ENCODE data around the gene PRKCE.

PRKCE gene

GRCh38 chr2:45984896-45985473, 333.5 kb downstream of the PRKCE start:
- POLR2A ChIA-PET (ENCODE audit: low non-redundant PET): no interaction called here
- CTCF ChIA-PET: interaction anchor here (0.7 kb wide), 1 partner anchor 556 kb away, joined by 3 read pairs; no protein-coding TSS in a partner anchor
- no peak for DNase-seq (ENCODE audit: low spot score)
- no peak overlapping the region for H3K27ac ChIP-seq
- no peak for TF ChIP-seq CTCF (conservative IDR thresholded peaks at IDR 0.05; ENCODE audit: low read depth)

DNA sequence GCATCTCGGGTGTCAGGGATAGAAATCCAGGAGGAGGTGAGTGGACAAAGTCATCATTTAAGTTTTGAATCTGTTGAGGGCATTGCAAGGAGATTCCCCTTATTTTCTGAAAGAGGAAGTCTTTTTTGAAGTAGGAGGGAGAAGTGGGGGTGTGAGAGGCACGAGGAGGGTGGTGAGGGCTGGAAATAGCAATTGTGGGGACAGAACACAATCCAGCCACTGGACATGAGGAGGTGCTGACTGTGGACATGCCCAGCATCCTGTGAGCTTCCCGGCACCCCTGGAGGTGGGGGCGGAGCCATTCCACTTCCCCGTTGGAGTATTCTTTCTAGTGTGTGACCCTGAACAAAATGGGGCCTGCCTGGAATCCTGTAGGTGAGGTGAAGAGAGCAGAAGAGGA, 335.0 kb downstream of the PRKCE start:
- no peak for DNase-seq (ENCODE audit: low spot score)
- ChIA-PET POLR2A (ENCODE audit: low non-redundant PET) (no interaction called here), CTCF (no interaction called here)
- no peak for TF ChIP-seq CTCF (conservative IDR thresholded peaks at IDR 0.05; ENCODE audit: low read depth)
- H3K27ac ChIP-seq: no peak overlapping the region

- no peak for DNase-seq (ENCODE audit: low spot score)
- TF ChIP-seq CTCF (conservative IDR thresholded peaks at IDR 0.05; ENCODE audit: low read depth): no peak
- ChIA-PET CTCF (interaction anchor here (0.6 kb wide), 1 partner anchor 633 kb away, joined by 3 read pairs; no protein-coding TSS in a partner anchor), POLR2A (ENCODE audit: low non-redundant PET) (no interaction called here)
- no peak overlapping the region for H3K27ac ChIP-seq
Observed at GRCh38 chr2:45987856-45988255, 336.4 kb downstream of the PRKCE start.

GRCh38 chr2:45988879-45989278, 337.4 kb downstream of the PRKCE start:
- TF ChIP-seq CTCF (conservative IDR thresholded peaks at IDR 0.05; ENCODE audit: low read depth): no peak
- no peak for DNase-seq (ENCODE audit: low spot score)
- H3K27ac ChIP-seq: no peak overlapping the region
- CTCF ChIA-PET: no interaction called here
- POLR2A ChIA-PET (ENCODE audit: low non-redundant PET): no interaction called here

GRCh38 chr2:45990131-45990530, 338.7 kb downstream of the PRKCE start:
- ChIA-PET CTCF (interaction anchor here (0.7 kb wide), 1 partner anchor 1975 kb away, joined by 4 read pairs; no protein-coding TSS in a partner anchor), POLR2A (ENCODE audit: low non-redundant PET) (no interaction called here)
- TF ChIP-seq CTCF (conservative IDR thresholded peaks at IDR 0.05; ENCODE audit: low read depth): no peak
- H3K27ac ChIP-seq: no peak overlapping the region
- no peak for DNase-seq (ENCODE audit: low spot score)

DNA sequence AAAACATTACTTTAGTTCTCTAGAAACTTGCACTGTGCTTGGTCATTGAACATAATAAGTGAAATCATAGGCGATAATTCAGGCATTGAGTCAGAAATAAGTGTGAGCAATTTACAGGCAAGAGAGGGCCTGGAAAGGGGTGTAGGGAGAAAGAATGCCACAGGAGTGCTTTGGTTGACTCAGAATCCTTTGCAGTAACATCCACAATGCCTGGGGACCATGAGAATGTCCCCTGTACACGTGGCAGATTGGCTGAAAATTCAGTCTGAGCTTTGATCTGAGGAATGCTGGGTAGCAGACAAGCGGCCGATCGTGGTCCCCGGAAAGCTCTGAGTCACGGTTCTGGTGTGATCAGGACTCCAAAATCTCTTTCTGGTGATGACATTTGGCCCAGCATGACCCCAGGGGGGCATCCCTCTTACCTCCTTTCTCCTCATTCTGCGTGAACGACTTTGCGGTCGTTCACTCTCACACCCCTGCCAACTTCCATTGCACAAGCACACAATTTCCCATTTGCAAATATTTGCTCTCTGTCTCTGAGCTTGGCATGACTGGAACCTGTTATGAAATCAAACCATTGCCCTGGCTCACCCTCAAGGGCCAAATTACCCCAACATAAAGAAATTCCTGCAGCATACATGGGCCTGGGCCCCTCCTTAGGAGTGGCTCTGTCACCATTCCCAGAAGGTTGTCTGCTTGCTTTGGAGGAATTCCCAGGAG, 340.7 kb downstream of the PRKCE start:
- DNase-seq (ENCODE audit: low spot score): peak; percentile 85
- ChIA-PET POLR2A (ENCODE audit: low non-redundant PET) (no interaction called here), CTCF (interaction anchor here (0.6 to 1.4 kb wide), 4 partner anchors 19 to 557 kb away, joined by 3 to 5 read pairs (median 3); no protein-coding TSS in a partner anchor)
- no peak for TF ChIP-seq CTCF (conservative IDR thresholded peaks at IDR 0.05; ENCODE audit: low read depth)
- H3K27ac ChIP-seq: peak overlapping the region; percentile 91

Data from RWPE1 (cell line).